ENCODE data around the gene PKDREJ. TPM values are rescaled to one million over a fixed set of nuclear protein-coding genes. Genes with fewer than 3 reads are reported as not detected.
A peak's percentile ranks its signal among the peaks of the same experiment; 100 is the strongest.

PKDREJ gene
- total RNA-seq, 1 donor from 2014 or later, result not detected

- TF ChIP-seq CTCF (IDR thresholded peaks at IDR 0.05; ENCODE audit: insufficient read depth, low read length, poor library complexity, severe bottlenecking), result peak; percentile 38
- H3K36me3 ChIP-seq (ENCODE audit: control insufficient read depth, insufficient read depth, low read length), result no peaks in the 10 kb centered on the region
- peaks cover 11% of the 10 kb centered on the region for H3K27me3 ChIP-seq (ENCODE audit: control insufficient read depth, insufficient read depth, low read length)
- DNase-seq (ENCODE audit: low read depth), result no peak
- H3K4me3 ChIP-seq (ENCODE audit: low read depth, low read length), result no peak overlapping the region
These were observed 511 bp downstream of the PKDREJ start for GRCh38 chr22:46262449-46263215.

DNA sequence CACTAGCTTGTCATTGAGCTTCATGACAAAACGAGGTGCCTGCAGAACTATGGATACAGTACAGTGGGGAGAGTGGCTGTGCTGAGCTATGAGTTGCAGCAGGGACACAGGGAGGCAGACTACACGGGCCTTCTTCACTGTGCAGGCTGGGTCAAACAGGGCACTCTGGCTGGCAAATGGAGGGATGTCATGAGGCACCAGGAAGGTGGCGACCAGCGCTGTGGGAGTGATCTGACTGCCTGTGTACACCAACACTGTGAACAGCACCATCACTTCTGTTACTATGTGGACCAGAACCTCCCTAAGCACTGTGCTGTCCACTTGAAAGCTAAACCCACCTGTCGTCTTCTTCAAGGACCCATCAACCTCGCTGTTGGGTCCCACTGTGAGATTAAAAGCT lies 3.1 kb downstream of the PKDREJ start:
- DNase-seq (ENCODE audit: low read depth), result no peak
- no peak for TF ChIP-seq CTCF (IDR thresholded peaks at IDR 0.05; ENCODE audit: insufficient read depth, low read length, poor library complexity, severe bottlenecking)
- Histone ChIP-seq H3K27me3 (ENCODE audit: control insufficient read depth, insufficient read depth, low read length) (peaks cover 11% of the 10 kb centered on the region), H3K4me3 (ENCODE audit: low read depth, low read length) (no peak overlapping the region), H3K36me3 (ENCODE audit: control insufficient read depth, insufficient read depth, low read length) (no peaks in the 10 kb centered on the region)

GRCh38 chr22:46259374-46259773 lies 3.8 kb downstream of the PKDREJ start:
- no peak for DNase-seq (ENCODE audit: low read depth)
- Histone ChIP-seq H3K4me3 (ENCODE audit: low read depth, low read length) (no peak overlapping the region), H3K36me3 (ENCODE audit: control insufficient read depth, insufficient read depth, low read length) (no peaks in the 10 kb centered on the region), H3K27me3 (ENCODE audit: control insufficient read depth, insufficient read depth, low read length) (peaks cover 11% of the 10 kb centered on the region)
- no peak for TF ChIP-seq CTCF (IDR thresholded peaks at IDR 0.05; ENCODE audit: insufficient read depth, low read length, poor library complexity, severe bottlenecking)

GRCh38 chr22:46256358-46256958 lies 6.7 kb downstream of the PKDREJ start:
- H3K4me3 ChIP-seq (ENCODE audit: low read depth, low read length), result no peak overlapping the region
- H3K27me3 ChIP-seq (ENCODE audit: control insufficient read depth, insufficient read depth, low read length), result no peaks in the 10 kb centered on the region
- no peak for DNase-seq (ENCODE audit: low read depth)
- no peak for TF ChIP-seq CTCF (IDR thresholded peaks at IDR 0.05; ENCODE audit: insufficient read depth, low read length, poor library complexity, severe bottlenecking)
- H3K36me3 ChIP-seq (ENCODE audit: control insufficient read depth, insufficient read depth, low read length), result no peaks in the 10 kb centered on the region

DNA sequence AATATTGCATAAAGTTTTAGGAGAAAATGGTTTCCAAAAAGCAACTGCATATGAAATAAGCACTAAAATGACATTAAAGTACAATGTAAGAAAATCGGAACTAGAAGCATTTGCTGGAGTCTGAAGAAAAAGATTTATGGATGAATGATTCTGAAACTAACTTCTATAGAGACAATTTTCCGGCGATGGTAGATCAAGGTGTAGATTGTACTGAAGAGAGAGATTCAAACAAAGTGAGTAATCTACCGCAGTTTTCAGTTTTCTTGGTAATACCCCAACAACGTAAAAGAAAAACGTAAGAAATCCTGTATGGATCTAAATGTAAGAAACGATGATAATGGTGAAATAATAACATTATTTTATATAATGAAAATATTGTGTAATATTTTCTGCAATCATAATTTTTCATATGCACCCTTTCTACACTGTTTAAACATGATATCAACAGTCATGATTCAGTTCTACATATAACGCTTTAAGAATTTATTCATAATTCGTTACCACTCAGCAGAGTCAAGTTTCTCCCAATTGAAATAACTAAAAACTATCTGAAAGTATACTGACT lies 11.2 kb downstream of the PKDREJ start:
- DNase-seq (ENCODE audit: low read depth), result no peak
- Histone ChIP-seq H3K4me3 (ENCODE audit: low read depth, low read length) (no peak overlapping the region), H3K36me3 (ENCODE audit: control insufficient read depth, insufficient read depth, low read length) (no peaks in the 10 kb centered on the region), H3K27me3 (ENCODE audit: control insufficient read depth, insufficient read depth, low read length) (no peaks in the 10 kb centered on the region)
- TF ChIP-seq CTCF (IDR thresholded peaks at IDR 0.05; ENCODE audit: insufficient read depth, low read length, poor library complexity, severe bottlenecking), result no peak

Measured in kidney epithelial cell (primary cell).